WI38 (cell line): ENCODE results near the gene CTIF.

ENCODE experiments used
- H3K4me3 ChIP-seq: 2 replicates; pipeline ENCODE4 v1.5.1; 2011; ENCODE audit warnings: low read depth, mild to moderate bottlenecking, control low read depth, low read length
- TF ChIP-seq, protein P1 (sequence below): IDR thresholded peaks from 2 replicates; pipeline ENCODE4 v1.5.1; 2012; ENCODE audit warnings: low read depth, mild to moderate bottlenecking, control low read depth, low read length

CTIF gene

DNA sequence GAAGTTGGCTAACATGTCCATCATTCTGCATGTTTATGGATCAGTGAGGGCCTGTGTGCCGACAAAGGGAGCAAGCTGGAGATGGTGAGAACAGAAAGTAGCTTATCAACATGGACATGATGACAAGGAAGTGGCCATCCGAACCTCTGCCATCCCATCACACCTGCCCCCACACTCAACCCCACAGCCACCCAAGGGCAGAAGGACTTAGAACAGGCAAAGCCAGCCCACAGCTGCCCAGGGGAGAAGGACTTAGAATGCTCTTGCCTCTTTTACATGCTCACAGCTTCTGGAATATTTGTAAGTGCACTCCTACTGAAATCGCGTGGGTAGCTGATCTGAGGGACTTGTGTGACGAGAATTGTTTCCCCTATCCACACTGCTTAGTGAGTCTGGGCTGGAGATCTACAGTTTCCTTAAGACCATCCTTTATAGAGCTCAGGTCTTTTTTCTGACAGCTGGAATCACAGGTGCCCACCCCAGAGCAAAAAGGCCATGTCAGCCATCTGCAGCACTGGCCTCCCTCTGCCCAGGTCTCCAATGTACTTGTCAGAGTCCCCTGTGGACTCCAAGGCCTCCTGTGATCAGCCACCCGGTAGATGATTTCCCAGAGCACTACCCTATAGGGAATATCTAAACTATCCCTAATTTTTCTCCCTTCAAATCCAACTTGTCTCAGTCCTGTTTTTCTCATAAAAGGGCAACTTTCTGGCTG, 257.8 kb downstream of the CTIF start:
- TF ChIP-seq, protein P1, sequence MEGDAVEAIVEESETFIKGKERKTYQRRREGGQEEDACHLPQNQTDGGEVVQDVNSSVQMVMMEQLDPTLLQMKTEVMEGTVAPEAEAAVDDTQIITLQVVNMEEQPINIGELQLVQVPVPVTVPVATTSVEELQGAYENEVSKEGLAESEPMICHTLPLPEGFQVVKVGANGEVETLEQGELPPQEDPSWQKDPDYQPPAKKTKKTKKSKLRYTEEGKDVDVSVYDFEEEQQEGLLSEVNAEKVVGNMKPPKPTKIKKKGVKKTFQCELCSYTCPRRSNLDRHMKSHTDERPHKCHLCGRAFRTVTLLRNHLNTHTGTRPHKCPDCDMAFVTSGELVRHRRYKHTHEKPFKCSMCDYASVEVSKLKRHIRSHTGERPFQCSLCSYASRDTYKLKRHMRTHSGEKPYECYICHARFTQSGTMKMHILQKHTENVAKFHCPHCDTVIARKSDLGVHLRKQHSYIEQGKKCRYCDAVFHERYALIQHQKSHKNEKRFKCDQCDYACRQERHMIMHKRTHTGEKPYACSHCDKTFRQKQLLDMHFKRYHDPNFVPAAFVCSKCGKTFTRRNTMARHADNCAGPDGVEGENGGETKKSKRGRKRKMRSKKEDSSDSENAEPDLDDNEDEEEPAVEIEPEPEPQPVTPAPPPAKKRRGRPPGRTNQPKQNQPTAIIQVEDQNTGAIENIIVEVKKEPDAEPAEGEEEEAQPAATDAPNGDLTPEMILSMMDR = no peak
- H3K4me3 ChIP-seq = no peak overlapping the region

DNA sequence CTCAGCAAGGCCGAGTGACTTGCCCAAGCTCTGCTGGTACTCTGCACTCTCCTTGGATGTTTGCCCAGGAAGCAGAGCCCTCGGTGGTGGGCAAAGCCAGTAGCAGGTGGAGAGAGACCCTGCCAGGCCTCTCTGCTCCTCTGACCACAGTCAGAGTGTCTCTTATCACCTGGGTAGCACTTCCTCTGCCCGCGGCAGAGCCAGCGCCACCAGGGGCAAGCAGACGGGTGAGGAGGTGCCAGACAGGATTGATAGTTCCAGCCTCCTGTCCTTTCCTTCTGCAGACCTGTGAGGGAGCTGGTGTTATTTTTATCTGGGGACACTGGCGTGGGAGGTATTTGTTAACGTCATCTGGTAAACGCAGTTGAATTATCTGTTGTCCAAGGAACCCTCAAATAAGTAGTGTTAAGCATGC, 259.0 kb downstream of the CTIF start:
- TF ChIP-seq, protein P1 = no peak
- H3K4me3 ChIP-seq = no peak overlapping the region

DNA sequence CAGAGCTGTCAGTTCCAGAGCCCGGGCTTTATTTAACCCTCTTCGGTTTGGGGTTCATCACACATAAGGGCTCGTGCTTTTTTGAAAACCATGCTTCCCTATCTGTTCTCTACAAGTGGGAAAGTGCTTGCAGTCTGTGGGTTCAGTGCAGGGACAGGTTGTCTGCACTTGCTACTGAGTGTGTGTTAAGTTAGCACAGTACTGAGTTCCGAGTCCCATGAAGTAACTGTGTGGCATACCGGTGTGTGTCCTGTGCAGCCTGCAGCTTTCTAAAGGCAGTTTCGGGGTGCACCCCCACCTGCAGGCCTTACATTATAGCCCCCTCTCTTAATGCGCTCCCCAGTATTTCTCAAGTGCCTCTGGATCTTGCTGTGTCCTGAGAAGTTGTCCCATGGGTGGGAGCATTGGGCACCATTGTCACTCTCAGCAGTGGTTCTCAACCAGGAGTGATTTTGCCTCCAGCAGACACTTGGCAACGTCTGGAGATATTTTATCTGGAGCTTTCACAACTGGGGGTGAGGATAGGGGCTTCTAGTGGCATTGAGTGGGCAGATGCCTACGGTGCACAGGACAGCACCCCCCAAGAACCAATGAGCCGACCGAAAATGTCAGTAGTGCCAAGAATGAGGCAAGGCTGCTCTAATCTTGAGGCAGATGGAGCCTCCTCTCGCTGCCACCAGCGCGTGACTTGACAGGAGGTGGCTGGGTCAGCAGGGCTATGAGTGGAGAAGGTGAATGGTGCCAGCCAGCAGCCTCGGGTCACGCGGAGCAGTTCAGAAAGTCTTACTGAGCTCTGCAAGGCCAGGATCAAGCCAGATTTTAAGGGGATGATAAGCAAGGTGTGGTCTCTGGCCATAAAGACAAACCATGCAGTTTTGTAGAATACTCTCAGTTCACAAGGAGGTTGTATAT, 259.8 kb downstream of the CTIF start:
- H3K4me3 ChIP-seq = no peak overlapping the region
- TF ChIP-seq, protein P1 = no peak

DNA sequence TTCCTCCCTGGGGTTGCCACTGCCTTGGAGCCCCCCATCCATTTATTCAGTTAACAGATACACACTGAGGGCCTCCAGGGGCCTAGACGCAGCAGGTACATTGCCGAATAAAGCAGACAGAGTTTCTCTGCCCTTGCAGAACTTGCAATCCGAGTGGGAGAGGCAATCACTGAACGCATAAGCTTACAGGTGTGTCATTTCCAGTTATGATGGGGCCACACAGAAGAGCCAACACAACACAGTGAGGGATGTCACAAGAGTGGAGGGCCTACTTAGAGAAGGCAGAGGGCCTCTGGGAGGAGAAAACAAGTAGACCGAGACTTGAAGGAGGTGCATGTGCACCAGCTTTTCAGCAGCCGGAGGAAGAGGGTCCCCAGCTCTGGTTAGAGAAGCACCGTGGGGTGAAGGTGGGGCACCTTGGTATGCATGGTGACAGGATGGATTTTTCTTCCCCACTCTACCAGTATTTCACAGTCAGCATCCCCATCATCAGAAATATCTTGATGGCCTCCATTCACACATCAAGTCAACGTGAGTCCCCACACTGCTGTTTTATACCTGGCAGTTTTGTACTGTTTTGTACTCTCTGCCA, 261.0 kb downstream of the CTIF start:
- H3K4me3 ChIP-seq = no peak overlapping the region
- TF ChIP-seq, protein P1 = no peak

DNA sequence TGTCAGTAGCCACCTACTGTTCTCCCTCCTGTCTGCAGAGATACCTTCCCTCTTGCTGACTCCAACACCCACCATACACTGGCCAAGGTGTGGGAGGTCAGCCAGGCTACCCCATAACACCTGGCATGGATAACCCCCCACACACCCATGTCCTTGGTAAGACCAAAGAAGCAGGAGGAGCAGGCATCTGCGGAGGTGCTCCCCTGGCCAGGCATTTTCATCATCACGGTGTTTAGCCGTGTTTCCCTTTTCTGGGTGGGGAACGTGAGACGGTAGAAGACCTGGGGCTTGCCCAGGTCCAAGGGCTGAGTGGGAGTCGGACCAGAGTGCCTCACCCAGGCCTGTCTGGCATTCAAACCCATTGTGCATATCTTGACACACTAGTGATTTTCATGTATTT, 261.6 kb downstream of the CTIF start:
- TF ChIP-seq, protein P1 = no peak

DNA sequence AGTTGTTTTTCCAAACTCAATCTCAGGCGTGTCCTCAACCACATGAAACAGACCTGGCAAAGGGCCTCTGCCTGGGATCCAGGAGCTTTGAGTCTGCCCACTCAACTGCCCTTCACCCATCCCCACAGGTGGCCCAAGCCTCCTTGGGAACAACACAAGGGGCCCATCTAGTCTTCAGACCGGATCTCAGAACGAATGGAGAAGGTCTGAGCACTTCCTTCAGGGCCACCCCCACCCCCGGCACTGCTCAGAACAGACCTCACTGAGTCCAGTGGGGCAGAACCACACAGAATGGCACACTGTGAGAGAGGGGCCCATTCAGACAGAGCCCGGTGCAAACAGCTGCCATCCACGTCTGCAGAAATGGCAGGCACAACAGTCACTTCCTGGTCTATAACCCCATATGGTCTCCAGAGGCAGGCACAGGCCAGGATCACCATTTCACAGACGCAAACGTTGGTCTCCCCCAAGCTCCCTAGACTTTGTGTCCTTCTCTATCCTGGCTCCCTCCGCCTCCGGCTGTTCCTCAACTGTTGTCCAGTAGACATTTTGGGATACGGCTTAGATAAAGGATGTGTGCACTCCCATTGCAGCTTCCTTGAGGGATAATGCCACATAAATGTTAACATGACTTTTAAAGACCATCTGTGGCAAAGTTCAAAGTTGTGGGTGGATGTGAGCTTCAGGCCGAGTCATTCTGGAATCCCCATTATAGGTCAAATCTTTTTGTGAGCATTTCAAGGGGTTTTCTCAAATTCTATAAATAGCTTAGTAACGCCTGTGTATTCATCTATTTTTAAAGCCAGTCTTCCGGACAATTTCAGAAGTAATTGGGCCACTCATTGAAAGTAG, 262.3 kb downstream of the CTIF start:
- TF ChIP-seq, protein P1 = no peak
- no peak overlapping the region for H3K4me3 ChIP-seq

More for the DNA sequence above, 261.6 kb downstream of the CTIF start:
- no peak overlapping the region for H3K4me3 ChIP-seq
